Caco-2 (cell line): ENCODE results near the gene CACNA1I. TPM values are rescaled to one million over a fixed set of nuclear protein-coding genes. Genes with fewer than 3 reads are reported as not detected.

ENCODE experiments used
- BruUV-seq: library from RNA; stranded (reverse); fragments of 400-500 nt; replicated peaks from 2 replicates; lab custom pipeline; 2021; lab: Mats Ljungman, UMichigan
- CTCF ChIA-PET: fragments of 300-600 bp; sonication (Branson Sonifier 250); formaldehyde crosslinking; loops from one replicate; lab custom pipeline; 2022; ENCODE audit warnings: antibody characterized with exemption; lab: Charles Lee
- POLR2A ChIA-PET: fragments of 300-600 bp; sonication (Branson Sonifier 250); formaldehyde crosslinking; loops from one replicate; lab custom pipeline; 2022; ENCODE audit warnings: antibody characterized with exemption; lab: Charles Lee
- DNase-seq, 2 experiments: peaks; one replicate each; pipeline versions ENCODE4 v3.0.0 to v3.0.0-alpha.2; 2020 to 2022
- H3K27me3 ChIP-seq: replicated peaks from 2 replicates; pipeline ENCODE4 v1.6.0; 2011; ENCODE audit warnings: low read length; ENCODE audit not compliant: control insufficient read depth, insufficient read depth
- H3K36me3 ChIP-seq: 2 replicates; pipeline ENCODE4 v1.5.1; 2011; ENCODE audit warnings: low read length; ENCODE audit not compliant: control insufficient read depth, insufficient read depth
- H3K4me1 ChIP-seq: fragments of 250-450 bp; sonication (Bioruptor Pico); 2 replicates; pipeline ENCODE4 v1.5.1; 2020; ENCODE audit warnings: mild to moderate bottlenecking
- H3K4me3 ChIP-seq: 2 replicates; pipeline ENCODE4 v1.5.1; 2011; ENCODE audit warnings: low read depth, mild to moderate bottlenecking, control low read depth, low read length
- H3K9me3 ChIP-seq: fragments of 250-450 bp; sonication (Bioruptor Pico); 2 replicates; pipeline ENCODE4 v1.5.1; 2020; ENCODE audit warnings: mild to moderate bottlenecking, moderate library complexity
- H3K27ac Mint-ChIP-seq: one replicate; pipeline ENCODE4 v1.8.0; 2022; ENCODE audit warnings: mixed read lengths; ENCODE audit not compliant: unreplicated experiment
- H3K27me3 Mint-ChIP-seq: one replicate; pipeline ENCODE4 v1.8.0; 2022; ENCODE audit warnings: mixed read lengths; ENCODE audit not compliant: insufficient read depth, unreplicated experiment
- H3K36me3 Mint-ChIP-seq: one replicate; pipeline ENCODE4 v1.8.0; 2022; ENCODE audit warnings: mild to moderate bottlenecking, mixed read lengths; ENCODE audit not compliant: insufficient read depth, unreplicated experiment
- H3K4me1 Mint-ChIP-seq: one replicate; pipeline ENCODE4 v1.8.0; 2022; ENCODE audit warnings: low read depth, mixed read lengths; ENCODE audit not compliant: unreplicated experiment
- H3K4me3 Mint-ChIP-seq: one replicate; pipeline ENCODE4 v1.8.0; 2022; ENCODE audit warnings: mild to moderate bottlenecking, moderate library complexity, mixed read lengths; ENCODE audit not compliant: unreplicated experiment
- H3K9me3 Mint-ChIP-seq: one replicate; pipeline ENCODE4 v1.8.0; 2022; ENCODE audit warnings: mixed read lengths; ENCODE audit not compliant: unreplicated experiment
- intact Hi-C: fragments of 100-400 bp; cut with micrococcal nuclease; formaldehyde crosslinking; loops from one replicate; pipeline ENCODE4 v1.10.0; 2022; ENCODE audit not compliant: unreplicated experiment
- total RNA-seq: library from RNA; stranded (reverse); gene quantifications from 2 replicates; pipeline ENCODE4 v1.2.3, GENCODE V29; 2022
- TF ChIP-seq, protein P1 (sequence below), 2 experiments: fragments of 200-600 bp in 1 of 2; IDR thresholded peaks; 1 replicate in 1 of 2; 2 replicates in 1 of 2; pipeline versions ENCODE4 v1.5.1 to v1.8.0; 2011 to 2022; ENCODE audit warnings: antibody characterized with exemption in 1 of 2, control low read depth in 1 of 2, inconsistent platforms in 1 of 2, low read depth in 1 of 2, low read length in 1 of 2, mild to moderate bottlenecking in 1 of 2, moderate library complexity in 1 of 2; ENCODE audit not compliant: insufficient read depth in 1 of 2, severe bottlenecking in 1 of 2, unreplicated experiment in 1 of 2

CACNA1I gene
- total RNA-seq, 1 experiment from 2014 or later = not detected

DNA sequence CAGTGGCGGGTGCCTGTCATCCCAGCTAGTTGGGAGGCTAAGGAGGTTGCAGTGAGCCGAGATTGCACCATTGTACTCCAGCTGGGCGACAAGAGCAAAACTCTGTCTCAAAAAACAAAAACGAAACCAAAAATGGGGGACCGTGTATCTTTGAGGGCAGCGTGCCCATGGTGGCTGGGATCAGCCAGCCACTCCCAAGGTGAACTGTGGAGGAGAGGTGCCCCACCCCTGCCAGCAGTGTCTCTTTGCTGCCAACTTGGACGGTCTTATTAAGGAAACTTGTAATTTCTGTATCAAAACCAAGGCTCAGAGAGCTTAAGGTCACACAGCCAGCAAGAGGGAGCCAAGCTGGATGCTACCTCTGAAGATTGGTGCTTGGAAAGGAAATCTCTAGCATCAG, 147.7 kb downstream of the CACNA1I start:
- BruUV-seq = no TSS peak
- Histone ChIP-seq H3K4me1 (peaks cover 2% of the 10 kb centered on the region), H3K4me3 (no peak overlapping the region), H3K9me3 (no peaks in the 10 kb centered on the region), H3K36me3 (no peaks in the 10 kb centered on the region), H3K27me3 (no peaks in the 10 kb centered on the region)
- ChIA-PET POLR2A (no interaction called here), CTCF (no interaction called here)
- H3K9me3 Mint-ChIP-seq = no peaks in the 10 kb centered on the region
- TF ChIP-seq, protein P1, sequence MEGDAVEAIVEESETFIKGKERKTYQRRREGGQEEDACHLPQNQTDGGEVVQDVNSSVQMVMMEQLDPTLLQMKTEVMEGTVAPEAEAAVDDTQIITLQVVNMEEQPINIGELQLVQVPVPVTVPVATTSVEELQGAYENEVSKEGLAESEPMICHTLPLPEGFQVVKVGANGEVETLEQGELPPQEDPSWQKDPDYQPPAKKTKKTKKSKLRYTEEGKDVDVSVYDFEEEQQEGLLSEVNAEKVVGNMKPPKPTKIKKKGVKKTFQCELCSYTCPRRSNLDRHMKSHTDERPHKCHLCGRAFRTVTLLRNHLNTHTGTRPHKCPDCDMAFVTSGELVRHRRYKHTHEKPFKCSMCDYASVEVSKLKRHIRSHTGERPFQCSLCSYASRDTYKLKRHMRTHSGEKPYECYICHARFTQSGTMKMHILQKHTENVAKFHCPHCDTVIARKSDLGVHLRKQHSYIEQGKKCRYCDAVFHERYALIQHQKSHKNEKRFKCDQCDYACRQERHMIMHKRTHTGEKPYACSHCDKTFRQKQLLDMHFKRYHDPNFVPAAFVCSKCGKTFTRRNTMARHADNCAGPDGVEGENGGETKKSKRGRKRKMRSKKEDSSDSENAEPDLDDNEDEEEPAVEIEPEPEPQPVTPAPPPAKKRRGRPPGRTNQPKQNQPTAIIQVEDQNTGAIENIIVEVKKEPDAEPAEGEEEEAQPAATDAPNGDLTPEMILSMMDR (IDR thresholded peaks at IDR 0.05; ENCODE audit: insufficient read depth in 1 of 2, low read depth in 1 of 2, low read length in 1 of 2, severe bottlenecking in 1 of 2, unreplicated experiment in 1 of 2) = no peak
- H3K4me3 Mint-ChIP-seq = no peak overlapping the region
- H3K4me1 Mint-ChIP-seq = peaks cover 1% of the 10 kb centered on the region
- DNase-seq = no peak
- no peaks in the 10 kb centered on the region for H3K27me3 Mint-ChIP-seq
- intact Hi-C loops = no loop called here
- H3K27ac Mint-ChIP-seq = no peak overlapping the region
- H3K36me3 Mint-ChIP-seq = no peaks in the 10 kb centered on the region

DNA sequence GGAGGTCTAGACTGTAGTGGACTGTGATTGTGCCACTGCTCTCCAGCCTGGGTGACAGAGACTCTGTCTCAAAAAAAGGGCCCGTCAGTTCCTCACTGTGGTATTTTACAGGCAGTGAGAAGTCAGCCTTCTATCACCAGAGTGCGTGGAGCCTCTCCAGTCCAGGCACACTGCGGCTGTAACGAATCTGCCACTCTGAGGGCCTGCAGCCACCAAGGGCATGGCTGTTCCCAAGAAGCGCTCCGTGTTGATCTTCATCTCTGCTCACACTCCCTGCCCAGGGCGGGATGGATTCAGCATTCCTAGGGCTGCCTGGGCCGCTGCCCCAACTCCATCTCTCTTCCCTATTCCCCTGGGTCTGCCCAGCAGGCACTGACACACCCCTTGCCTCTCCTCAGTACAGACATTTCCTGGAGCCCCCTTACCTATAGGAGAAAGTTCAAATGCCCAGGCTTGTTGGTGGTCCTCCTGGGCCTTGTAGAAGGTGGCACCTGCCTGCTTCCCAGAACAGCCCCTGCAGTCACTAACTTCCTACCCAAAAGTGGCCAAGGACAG, 148.4 kb downstream of the CACNA1I start:
- no peaks in the 10 kb centered on the region for H3K36me3 Mint-ChIP-seq
- no peak overlapping the region for H3K4me3 ChIP-seq
- BruUV-seq = no TSS peak
- intact Hi-C loops = no loop called here
- CTCF ChIA-PET = no interaction called here
- POLR2A ChIA-PET = no interaction called here
- TF ChIP-seq, protein P1 (IDR thresholded peaks at IDR 0.05; ENCODE audit: insufficient read depth in 1 of 2, low read depth in 1 of 2, low read length in 1 of 2, severe bottlenecking in 1 of 2, unreplicated experiment in 1 of 2) = no peak
- H3K9me3 Mint-ChIP-seq = no peaks in the 10 kb centered on the region
- H3K4me1 Mint-ChIP-seq = peaks cover 7% of the 10 kb centered on the region
- no peak overlapping the region for H3K27ac Mint-ChIP-seq
- no peak overlapping the region for H3K4me3 Mint-ChIP-seq
- H3K36me3 ChIP-seq = no peaks in the 10 kb centered on the region
- H3K27me3 Mint-ChIP-seq = no peaks in the 10 kb centered on the region
- H3K4me1 ChIP-seq = peaks cover 9% of the 10 kb centered on the region
- no peaks in the 10 kb centered on the region for H3K9me3 ChIP-seq
- H3K27me3 ChIP-seq = no peaks in the 10 kb centered on the region
- DNase-seq = no peak

DNA sequence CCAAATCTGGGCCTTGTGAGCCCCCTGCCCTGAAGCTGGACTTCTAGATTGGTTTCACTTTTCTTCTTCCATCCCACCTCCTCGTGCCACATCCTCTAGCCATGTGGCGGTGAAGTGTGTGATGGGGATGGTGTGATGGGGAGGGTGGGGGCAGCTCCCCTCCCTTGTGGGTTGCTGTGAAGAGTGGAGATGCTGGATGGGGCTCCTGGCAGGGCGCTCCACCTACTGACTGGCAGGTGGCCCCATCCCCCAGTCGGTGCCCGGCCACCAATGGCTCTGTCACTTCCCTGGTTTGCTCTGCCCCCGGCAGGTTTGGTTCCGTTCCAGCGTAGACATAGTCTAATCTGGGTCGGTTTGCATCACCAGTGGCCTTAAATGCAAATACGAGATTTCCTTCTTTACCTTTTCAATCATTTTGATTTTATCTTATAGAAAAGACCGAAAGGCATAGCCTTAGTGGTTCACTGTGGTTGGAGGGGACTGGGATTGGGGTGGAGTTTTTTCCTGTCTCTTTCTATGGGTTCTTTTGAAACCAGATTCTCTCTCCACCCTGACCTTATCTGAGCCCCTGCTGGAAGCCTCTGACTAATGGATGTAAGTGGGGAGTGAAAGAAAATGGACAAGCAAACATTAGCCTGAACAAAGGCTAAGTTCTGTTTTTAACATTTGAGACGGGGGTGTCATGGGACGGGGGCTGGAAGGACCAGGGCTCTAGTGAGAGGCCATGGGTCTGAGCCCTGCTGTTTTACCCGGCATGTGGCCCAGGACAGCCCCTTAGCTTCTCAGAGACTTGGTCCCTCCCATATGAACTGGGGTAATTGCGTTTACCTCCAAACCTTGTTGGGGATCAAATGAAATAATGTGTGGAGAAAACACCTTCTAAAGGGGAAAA, 149.3 kb downstream of the CACNA1I start:
- TF ChIP-seq, protein P1 (IDR thresholded peaks at IDR 0.05; ENCODE audit: insufficient read depth in 1 of 2, low read depth in 1 of 2, low read length in 1 of 2, severe bottlenecking in 1 of 2, unreplicated experiment in 1 of 2) = no peak
- H3K9me3 ChIP-seq = no peaks in the 10 kb centered on the region
- BruUV-seq = no TSS peak
- no peak overlapping the region for H3K4me3 Mint-ChIP-seq
- no peak overlapping the region for H3K27ac Mint-ChIP-seq
- H3K36me3 ChIP-seq = no peaks in the 10 kb centered on the region; the same call in 1 of the 2 replicates
- H3K4me1 Mint-ChIP-seq = peaks cover 12% of the 10 kb centered on the region
- H3K4me3 ChIP-seq = no peak overlapping the region
- no peaks in the 10 kb centered on the region for H3K9me3 Mint-ChIP-seq
- ChIA-PET CTCF (no interaction called here), POLR2A (no interaction called here)
- H3K36me3 Mint-ChIP-seq = no peaks in the 10 kb centered on the region
- no peaks in the 10 kb centered on the region for H3K27me3 Mint-ChIP-seq
- intact Hi-C loops = loop anchor here (10.0 kb wide), 1 partner anchor 165 kb away; no protein-coding TSS in a partner anchor
- no peak for DNase-seq
- H3K4me1 ChIP-seq = peaks cover 16% of the 10 kb centered on the region
- no peaks in the 10 kb centered on the region for H3K27me3 ChIP-seq
